NCI-H2029 (cell line): ENCODE results near the gene LIG1.
A peak's percentile ranks its signal among the peaks of the same experiment; 100 is the strongest.
"Not testable (repeated sequence)": the region's sequence is repeated elsewhere in the genome, so short reads cannot be mapped to it uniquely, and the experiment has no call there.

Experiments
- DNase-seq: peaks from one replicate; lab custom pipeline; 2025; lab: John Stamatoyannopoulos, UW

Gene LIG1

GRCh38 chr19:48121066-48121465 lies 49.1 kb downstream of the LIG1 start:
- DNase-seq = no peak

- DNase-seq = no peak
Observed at GRCh38 chr19:48120505-48120904, 49.6 kb downstream of the LIG1 start.

GRCh38 chr19:48118131-48118517 lies 52.0 kb downstream of the LIG1 start:
- DNase-seq = no peak

- no peak for DNase-seq
Observed at GRCh38 chr19:48117515-48118130, 52.5 kb downstream of the LIG1 start.

DNA sequence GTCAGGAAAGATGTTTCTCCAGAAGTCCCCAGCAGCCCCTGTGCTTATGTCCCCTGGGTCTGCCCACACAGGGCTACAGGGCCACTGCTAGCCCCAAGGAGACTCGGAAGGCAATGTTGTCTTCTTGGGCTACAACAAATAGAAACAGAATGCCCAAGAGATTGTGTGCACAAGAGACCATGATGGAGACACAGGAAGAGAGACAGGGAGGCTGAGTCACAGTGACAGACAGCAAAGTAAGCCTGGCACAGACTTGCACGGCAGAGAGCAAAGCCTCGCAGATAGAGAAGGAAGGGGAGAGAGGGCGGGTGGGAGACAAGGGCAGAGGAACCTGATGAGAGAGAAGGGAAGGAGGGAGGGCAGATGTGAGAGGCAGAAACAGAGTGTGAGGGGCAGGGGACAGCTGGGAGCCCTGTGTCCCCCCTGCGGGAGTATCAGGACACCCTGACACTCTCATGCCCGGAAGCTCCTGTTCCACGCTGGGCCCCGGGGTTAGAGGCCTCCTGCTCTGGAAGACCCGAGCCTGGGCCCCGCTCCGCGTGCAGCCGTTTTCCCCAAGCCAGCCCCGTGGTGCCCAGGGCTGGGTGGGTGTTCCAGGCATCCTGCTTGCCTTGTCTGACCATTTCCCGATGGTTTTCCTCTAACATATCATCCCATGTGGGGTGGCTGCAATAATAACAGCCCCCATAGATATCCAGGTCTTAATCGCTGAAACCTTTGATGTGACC lies 56.8 kb downstream of the LIG1 start:
- no peak for DNase-seq

DNA sequence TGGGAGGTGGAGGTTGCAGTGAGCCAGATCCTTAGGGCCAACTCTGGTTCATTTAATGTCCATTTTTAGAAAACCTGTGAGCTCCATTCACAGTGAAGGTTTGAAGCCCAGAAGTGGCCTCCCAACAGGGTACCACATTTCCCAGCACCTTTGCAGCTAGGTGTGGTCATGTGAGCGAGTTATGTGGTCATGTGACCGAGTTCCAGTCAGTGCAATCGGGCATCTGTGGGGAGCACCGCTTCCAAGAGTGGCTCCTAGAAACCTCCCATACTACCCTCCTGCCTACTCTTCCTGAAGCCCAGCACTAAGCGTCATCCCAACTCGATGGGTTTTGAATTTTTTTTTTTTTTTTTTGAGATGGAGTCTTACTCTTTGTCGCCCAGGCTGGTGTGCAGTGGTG lies 58.9 kb downstream of the LIG1 start:
- peak; percentile 7 for DNase-seq

DNA sequence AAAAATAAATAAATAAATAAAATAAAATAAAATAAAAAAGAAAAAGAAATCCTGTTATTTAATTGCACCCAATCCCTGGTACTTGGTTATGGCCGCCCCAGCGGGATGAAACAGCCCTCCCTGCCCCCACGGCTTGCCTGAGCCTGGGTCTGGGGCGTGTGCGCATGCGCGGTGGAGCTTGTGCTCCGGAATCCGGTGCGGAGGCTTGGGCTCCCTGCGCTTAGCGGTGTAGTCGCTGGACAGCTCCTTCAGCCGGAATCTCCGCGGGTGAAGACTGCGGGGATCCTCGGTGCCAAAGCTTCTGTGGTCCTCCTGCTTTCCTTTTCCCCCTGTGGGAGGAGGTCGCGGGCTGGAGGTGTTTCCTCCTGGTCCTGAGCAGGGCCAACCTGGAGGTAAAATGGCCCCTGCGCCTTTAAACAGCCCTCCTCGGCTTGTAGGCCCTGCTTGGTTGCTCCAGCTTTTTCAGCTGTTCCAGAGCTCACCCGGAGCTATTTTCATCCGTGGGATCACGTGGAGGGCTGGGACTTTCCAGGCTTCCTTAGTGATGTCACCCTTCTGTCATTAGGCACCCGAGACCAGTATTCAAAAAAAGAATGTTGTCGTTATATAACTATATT lies 59.7 kb downstream of the LIG1 start, which contains the start of gene PLA2G4C:
PLA2G4C (minus strand) TSS at position 468 of the 617 bp plus-strand sequence. CDS start 4,288 bp downstream, outside the sequence.
- peak; percentile 88 for DNase-seq

- DNase-seq = no peak
Observed at GRCh38 chr19:48108997-48109782, 61.0 kb downstream of the LIG1 start.

GRCh38 chr19:48103922-48104321 lies 66.2 kb downstream of the LIG1 start:
- no peak for DNase-seq

- peak; percentile 34 for DNase-seq
Observed at GRCh38 chr19:48102870-48103751, 67.0 kb downstream of the LIG1 start.

- DNase-seq = no peak
Observed at GRCh38 chr19:48095612-48096175, 74.5 kb downstream of the LIG1 start.

DNA sequence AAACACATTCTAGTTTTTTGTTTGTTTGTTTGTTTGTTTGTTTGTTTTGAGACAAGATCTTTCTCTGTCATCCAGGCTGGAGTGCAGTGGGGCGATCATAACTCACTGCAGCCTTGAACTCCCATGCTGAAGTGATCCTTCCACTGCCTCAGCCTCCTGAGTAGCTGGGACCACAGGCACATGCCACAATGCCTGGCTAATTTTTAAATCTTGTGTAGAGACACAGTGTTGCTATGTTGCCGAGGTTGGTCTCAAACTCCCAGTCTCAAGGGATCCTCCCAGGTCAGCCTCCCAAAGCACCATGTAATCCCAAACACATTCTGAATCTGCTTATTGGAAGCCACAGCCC lies 75.3 kb downstream of the LIG1 start:
- DNase-seq = no peak

DNA sequence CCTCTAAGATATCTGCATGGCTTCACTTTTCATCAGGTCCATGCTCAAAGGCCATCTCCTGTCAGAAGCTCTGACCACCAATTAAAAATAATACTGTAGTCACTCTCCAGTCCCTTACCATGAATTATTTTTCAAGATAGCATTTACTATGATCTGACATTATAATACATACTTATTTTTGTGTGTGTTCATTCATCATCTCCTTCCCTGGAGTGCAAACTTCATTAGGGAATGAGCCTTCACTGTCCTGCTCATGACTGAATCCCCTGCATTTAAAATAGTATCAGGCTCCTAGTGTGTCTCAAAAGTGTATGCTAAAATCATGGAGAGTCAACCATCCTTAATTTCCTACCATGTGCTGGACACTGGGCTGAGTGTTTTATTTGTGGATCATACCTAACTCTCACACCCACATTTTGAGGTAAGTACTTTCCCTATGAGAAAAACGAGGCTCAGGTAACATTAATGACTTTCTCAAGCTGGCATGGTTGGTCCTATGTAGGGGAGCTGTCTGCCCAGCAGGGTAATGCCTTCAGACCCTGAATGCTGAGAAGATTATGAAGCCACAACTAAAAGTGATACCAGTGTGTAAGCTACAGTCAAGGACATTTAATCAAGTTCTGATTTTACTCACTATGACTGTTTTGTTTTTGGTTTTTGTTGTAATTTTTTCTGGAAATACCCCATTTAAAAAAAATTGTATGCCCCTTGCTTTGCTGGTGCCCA lies 75.9 kb downstream of the LIG1 start:
- DNase-seq = no peak

DNA sequence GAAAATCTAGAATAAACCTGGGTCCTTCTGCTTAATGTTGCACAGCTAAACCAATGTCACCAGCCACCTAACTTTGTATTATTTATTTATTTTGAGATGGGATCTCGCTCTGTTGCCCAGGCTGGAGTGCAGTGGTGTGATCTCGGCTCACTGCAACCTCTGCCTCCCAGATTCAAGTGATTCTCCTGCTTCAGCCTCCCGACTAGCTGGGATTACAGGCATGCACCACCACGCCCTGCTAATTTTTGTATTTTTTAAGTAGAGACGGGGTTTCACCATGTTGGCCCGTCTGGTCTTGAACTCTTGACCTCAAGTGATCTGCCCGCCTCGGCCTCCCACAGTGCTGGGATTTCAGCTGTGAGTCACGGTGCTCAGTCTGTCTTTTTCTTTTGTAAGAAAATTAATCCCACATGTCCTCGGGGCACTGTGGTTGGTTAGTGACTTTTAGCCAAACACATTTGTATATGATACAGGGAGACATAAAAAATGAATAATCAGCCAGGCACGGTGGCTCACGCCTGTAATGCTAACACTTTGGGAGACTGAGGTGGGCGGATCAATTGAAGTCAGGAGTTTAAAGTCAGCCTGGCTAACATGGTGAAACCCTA lies 78.9 kb downstream of the LIG1 start:
- not testable (repeated sequence) for DNase-seq

DNA sequence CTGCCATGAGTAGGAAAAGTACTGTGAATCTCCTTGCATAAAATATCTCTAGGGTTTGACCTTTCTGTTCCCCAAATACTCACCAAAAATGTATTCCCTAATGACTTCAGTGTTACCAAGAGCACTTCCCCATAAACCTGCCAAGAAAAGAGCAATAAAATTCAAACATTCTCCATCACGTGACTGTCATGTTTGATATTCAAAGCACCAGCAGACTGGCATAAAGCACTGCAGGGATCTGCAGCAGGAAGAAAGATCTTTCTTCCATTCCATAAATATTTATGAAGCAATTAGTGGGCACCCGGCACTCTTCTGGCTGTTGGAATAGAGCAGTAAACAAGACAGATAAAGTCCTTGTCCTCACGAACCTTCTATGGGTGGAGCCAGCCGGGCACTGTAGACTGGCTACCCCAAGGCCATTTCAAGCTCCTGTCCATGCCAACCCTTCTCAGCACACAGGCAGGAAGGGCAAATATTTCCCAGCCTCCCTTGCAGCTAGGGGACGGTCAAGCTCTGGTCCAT lies 79.8 kb downstream of the LIG1 start:
- peak; percentile 51 for DNase-seq

DNA sequence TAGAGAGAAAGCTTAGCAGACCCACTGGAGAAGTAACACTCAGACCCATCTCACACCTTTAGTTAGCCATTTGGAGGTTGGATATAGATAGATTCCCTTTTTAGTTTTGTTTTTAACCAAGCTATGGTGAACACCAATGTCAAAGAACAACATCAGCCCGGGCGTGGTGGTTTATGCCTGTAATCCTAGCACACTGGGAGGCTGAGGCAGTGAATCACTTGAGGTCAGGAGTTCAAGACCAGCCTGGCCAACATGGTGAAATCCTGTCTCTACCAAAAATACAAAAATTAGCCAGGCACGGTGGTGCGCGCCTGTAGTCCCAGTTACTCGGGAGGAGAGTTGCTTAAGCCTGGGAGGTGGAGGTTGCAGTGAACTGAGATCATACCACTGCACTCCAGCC lies 81.2 kb downstream of the LIG1 start:
- not testable (repeated sequence) for DNase-seq

- DNase-seq = no peak
Observed at GRCh38 chr19:48085904-48086864, 84.0 kb downstream of the LIG1 start.

DNA sequence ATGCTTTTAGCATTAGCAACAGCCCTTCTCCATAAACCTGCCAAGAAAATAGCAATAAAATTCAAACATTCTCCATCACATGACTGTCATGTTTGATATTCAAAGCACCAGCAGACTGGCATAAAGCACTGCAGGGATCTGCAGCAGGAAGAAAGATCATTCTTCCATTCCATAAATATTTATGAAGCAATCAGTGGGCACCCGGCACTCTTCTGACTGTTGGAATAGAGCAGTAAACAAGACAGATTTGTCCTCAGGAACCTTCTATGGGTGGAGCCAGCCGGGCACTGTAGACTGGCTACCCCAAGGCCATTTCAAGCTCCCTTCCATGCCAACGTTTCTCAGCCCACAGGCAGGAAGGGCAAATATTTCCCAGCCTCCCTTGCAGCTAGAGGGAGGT lies 85.1 kb downstream of the LIG1 start:
- DNase-seq = no peak

- no peak for DNase-seq
Observed at GRCh38 chr19:48081106-48081505, 89.0 kb downstream of the LIG1 start.
